Activated CD4-positive, alpha-beta T cell treated with anti-CD3 and anti-CD28 coated beads for 1 hour (primary cell): Measurements from ENCODE around the gene FRAT2.
"Not testable (repeated sequence)": the region's sequence is repeated elsewhere in the genome, so short reads cannot be mapped to it uniquely, and the experiment has no call there.

Experiments used
- DNase-seq: peaks from one replicate; pipeline ENCODE4 v3.0.0-alpha.2; 2020

The FRAT2 gene

DNA sequence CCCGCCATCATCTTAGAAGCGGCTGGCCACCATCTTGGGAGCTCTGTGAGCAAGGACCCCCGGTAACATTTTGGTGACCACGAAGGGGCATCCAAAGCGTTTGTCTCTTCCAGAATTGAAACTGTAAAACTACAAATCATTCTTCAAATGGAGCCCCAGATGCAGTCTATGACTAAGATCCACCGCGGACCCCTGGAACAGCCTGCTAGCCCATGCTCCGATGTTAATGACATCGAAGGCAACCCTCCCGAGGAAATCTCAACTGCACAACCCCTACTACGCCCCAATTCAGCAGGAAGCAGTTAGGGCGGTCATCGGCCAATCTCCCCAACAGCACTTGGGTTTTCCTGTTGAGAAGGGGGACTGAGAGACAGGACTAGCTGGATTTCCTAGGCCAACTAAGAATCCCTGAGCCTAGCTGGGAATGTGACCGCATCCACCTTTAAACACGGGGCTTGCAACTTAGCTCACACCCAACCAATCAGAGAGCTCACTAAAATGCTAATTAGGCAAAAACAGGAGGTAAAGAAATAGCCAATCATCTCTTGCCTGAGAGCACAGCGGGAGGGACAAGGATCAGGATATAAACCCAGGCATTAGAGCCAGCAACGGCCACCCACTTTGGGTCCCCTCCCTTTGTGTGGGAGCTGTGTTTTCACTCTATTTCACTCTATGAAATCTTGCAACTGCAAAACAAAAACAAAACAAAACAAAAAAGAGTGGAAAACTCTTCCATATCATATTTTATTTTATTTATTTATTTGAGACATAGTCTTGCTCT, 43.8 kb downstream of the FRAT2 start:
- not testable (repeated sequence) for DNase-seq

DNA sequence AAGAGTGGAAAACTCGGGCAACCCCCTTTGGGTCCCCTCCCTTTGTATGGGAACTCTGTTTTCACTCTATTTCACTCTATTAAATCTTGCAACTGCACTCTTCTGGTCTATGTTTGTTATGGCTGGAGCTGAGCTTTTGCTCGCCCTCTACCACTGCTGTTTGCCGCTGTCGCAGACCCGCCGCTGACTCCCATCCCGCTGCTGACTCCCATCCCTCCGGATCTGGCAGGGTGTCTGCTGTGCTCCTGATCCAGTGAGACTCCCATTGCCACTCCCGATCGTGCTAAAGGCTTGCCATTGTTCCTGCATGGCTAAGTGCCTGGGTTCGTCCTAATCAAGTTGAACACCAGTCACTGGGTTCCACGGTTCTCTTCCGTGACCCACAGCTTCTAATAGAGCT, 44.5 kb downstream of the FRAT2 start:
- not testable (repeated sequence) for DNase-seq
